Osteoblast (primary cell): ENCODE results near the gene ACTR1A. TPM values are rescaled to one million over a fixed set of nuclear protein-coding genes. Genes with fewer than 3 reads are reported as not detected.

Experiments used
- DNase-seq: peaks from one replicate; pipeline ENCODE4 v3.0.0; 2011; ENCODE audit warnings: low spot score, mixed read lengths; ENCODE audit not compliant: insufficient read length; ENCODE audit errors: missing footprints
- H2AFZ ChIP-seq: 2 replicates; pipeline ENCODE4 v1.6.0; 2011; ENCODE audit warnings: mild to moderate bottlenecking, low read length
- H3K27ac ChIP-seq: 2 replicates; pipeline ENCODE4 v1.5.1; 2011; ENCODE audit warnings: mild to moderate bottlenecking, low read depth, low read length, moderate library complexity
- H3K27me3 ChIP-seq: 2 replicates; pipeline ENCODE4 v1.6.0; 2012; ENCODE audit warnings: mild to moderate bottlenecking, control low read depth, inconsistent platforms, low read length, moderate library complexity; ENCODE audit not compliant: insufficient read depth
- H3K36me3 ChIP-seq: 2 replicates; pipeline ENCODE4 v1.5.1; 2011; ENCODE audit warnings: mild to moderate bottlenecking, low read length, control low read depth, moderate library complexity; ENCODE audit not compliant: insufficient read depth
- H3K4me1 ChIP-seq: 2 replicates; pipeline ENCODE4 v1.5.1; 2011; ENCODE audit warnings: mild to moderate bottlenecking, low read length, control low read depth, moderate library complexity; ENCODE audit not compliant: insufficient read depth
- H3K4me2 ChIP-seq: 2 replicates; pipeline ENCODE4 v1.6.0; 2011; ENCODE audit warnings: mild to moderate bottlenecking, low read length; ENCODE audit not compliant: insufficient read depth
- H3K4me3 ChIP-seq: fragments of 200-600 bp; sonication (generic); 3 replicates; pipeline ENCODE4 v1.5.1; 2012; ENCODE audit warnings: mild to moderate bottlenecking, low read length, inconsistent platforms; ENCODE audit not compliant: insufficient read depth
- H3K79me2 ChIP-seq: 2 replicates; pipeline ENCODE4 v1.6.0; 2012; ENCODE audit warnings: mild to moderate bottlenecking, low read length, control low read depth, inconsistent platforms; ENCODE audit not compliant: insufficient read depth
- H3K9me3 ChIP-seq: 2 replicates; pipeline ENCODE4 v1.5.1; 2011; ENCODE audit warnings: low read depth, low read length, control low read depth
- H4K20me1 ChIP-seq: 2 replicates; pipeline ENCODE4 v1.6.0; 2012; ENCODE audit warnings: mild to moderate bottlenecking, low read length, control low read depth; ENCODE audit not compliant: insufficient read depth
- CTCF ChIP-seq: IDR thresholded peaks from 2 replicates; pipeline ENCODE4 v1.5.1; 2011; ENCODE audit warnings: mild to moderate bottlenecking, low read depth, low read length, moderate library complexity; ENCODE audit errors: extremely low read depth
- small RNA-seq: library from RNA; depleted of rRNA; stranded (forward); fragments of <200 nt; gene quantifications from one replicate; pipeline ENCODE3, GENCODE V24; 2012
- total RNA-seq: library from RNA; depleted of rRNA; stranded (reverse); fragments of >200 nt; gene quantifications from 2 replicates; pipeline ENCODE4 v1.2.3, GENCODE V29; 2012

ACTR1A gene
- total RNA-seq, 1 donor, result 105 TPM

- Histone ChIP-seq H3K9me3 (no peaks in the 10 kb centered on the region), H3K36me3 (peaks cover 5% of the 10 kb centered on the region), H3K4me1 (peaks cover 37% of the 10 kb centered on the region), H3K79me2 (peaks cover 15% of the 10 kb centered on the region), H3K27ac (peak overlapping the region; percentile 77), H3K4me3 (peak overlapping the region; percentile 83), H4K20me1 (no peaks in the 10 kb centered on the region), H3K27me3 (no peaks in the 10 kb centered on the region), H3K4me2 (peak overlapping the region; percentile 97), H2AFZ (peak overlapping the region; percentile 91)
- no peak for TF ChIP-seq CTCF
- peak; percentile 91 for DNase-seq
Measured at GRCh38 chr10:102431452-102432124, 70.9 kb downstream of the ACTR1A start.

GRCh38 chr10:102429468-102429867 is 73.0 kb downstream of the ACTR1A start:
- Histone ChIP-seq H3K79me2 (peaks cover 24% of the 10 kb centered on the region), H3K9me3 (no peaks in the 10 kb centered on the region), H2AFZ (no peak overlapping the region), H3K36me3 (peaks cover 5% of the 10 kb centered on the region), H3K4me2 (no peak overlapping the region), H3K27ac (no peak overlapping the region), H3K4me1 (peaks cover 21% of the 10 kb centered on the region), H4K20me1 (peaks cover 7% of the 10 kb centered on the region), H3K4me3 (no peak overlapping the region), H3K27me3 (no peaks in the 10 kb centered on the region)
- no peak for DNase-seq
- TF ChIP-seq CTCF, result no peak

Small RNAs within 50 kb of the gene (small RNA-seq; reads per million reads assigned to genes)
- gene MIR146B, result 972 reads per million, percentile 99 among the genes with 10 or more reads in this experiment

Other genes starting within 250 kb of the ACTR1A start
- 17.7 and 20.3 TPM in 2 replicates for gene NFKB2, start 107.0 kb downstream of the ACTR1A start, total RNA-seq
- 0.29 and 0.72 TPM in 2 replicates for gene PSD, start 83.9 kb downstream of the ACTR1A start, total RNA-seq
- 5.9 and 9.4 TPM in 2 replicates for gene FBXL15, start 81.9 kb downstream of the ACTR1A start, total RNA-seq
- gene CUEDC2, start 70.1 kb downstream of the ACTR1A start, total RNA-seq, result 46.7 and 46.9 TPM in 2 replicates
- not detected in 2 replicates for gene C10orf95, start 51.2 kb downstream of the ACTR1A start, total RNA-seq
- gene SUFU, start 1.3 kb upstream of the ACTR1A start, total RNA-seq, result 2.9 and 3.6 TPM in 2 replicates
- 107 and 126 TPM in 2 replicates for gene TRIM8, start 141.8 kb upstream of the ACTR1A start, total RNA-seq
- 5.3 and 5.8 TPM in 2 replicates for gene ARL3, start 211.7 kb upstream of the ACTR1A start, total RNA-seq
- gene SFXN2, start 211.9 kb upstream of the ACTR1A start, total RNA-seq, result 2.9 and 3.6 TPM in 2 replicates
- gene WBP1L, start 241.2 kb upstream of the ACTR1A start, total RNA-seq, result 76.4 and 85.5 TPM in 2 replicates